OCI-LY3 (cell line): ENCODE data around the gene SLC23A3.

Experiments
- CTCF ChIP-seq: fragments of 200-600, 300-600 bp; sonication (generic); IDR thresholded peaks from 2 replicates; pipeline ENCODE4 v1.5.1; 2014; ENCODE audit warnings: antibody characterized with exemption, low read length, low read depth
- EZH2phosphoT487 ChIP-seq: fragments of 200-600 bp; shearing (Covaris generic); IDR thresholded peaks from 2 replicates; pipeline ENCODE4 v1.6.1; 2018; ENCODE audit warnings: antibody characterized with exemption, mixed run types, low read depth

GRCh38 chr2:219123356-219124135 lies 46.3 kb downstream of the SLC23A3 start:
- no peak for TF ChIP-seq CTCF
- TF ChIP-seq EZH2phosphoT487: no peak
